Liver (tissue), 9 donors: ENCODE measurements around the gene TMEM82. TPM values are rescaled to one million over a fixed set of nuclear protein-coding genes. Genes with fewer than 3 reads are reported as not detected.

Experiments
- DNase-seq: peaks from one replicate; pipeline ENCODE4 v3.0.0-alpha.2; 2017; ENCODE audit warnings: low spot score
- H3K27ac ChIP-seq, 2 donors: one replicate each; pipeline ENCODE4 v1.7.0; 2013; ENCODE audit warnings: inconsistent platforms in 2 of 2, low read length in 2 of 2, control low read depth in 1 of 2, low read depth in 1 of 2, mild to moderate bottlenecking in 1 of 2
- H3K27me3 ChIP-seq, 4 donors: one replicate each; pipeline versions ENCODE4 v1.6.1 to v1.7.0; 2013; ENCODE audit warnings: low read length in 3 of 4, inconsistent platforms in 1 of 4, mild to moderate bottlenecking in 1 of 4, moderate library complexity in 1 of 4; ENCODE audit not compliant: control insufficient read depth in 4 of 4, insufficient read depth in 4 of 4
- H3K36me3 ChIP-seq, 4 donors: one replicate each; pipeline versions ENCODE4 v1.6.1 to v1.7.0; 2013; ENCODE audit warnings: low read length in 3 of 4, mild to moderate bottlenecking in 3 of 4, low read depth in 1 of 4, moderate library complexity in 1 of 4; ENCODE audit not compliant: control insufficient read depth in 4 of 4, insufficient read depth in 3 of 4
- H3K4me1 ChIP-seq, 4 donors: one replicate each; pipeline versions ENCODE4 v1.6.1 to v1.7.0; 2013; ENCODE audit warnings: low read length in 3 of 4, mild to moderate bottlenecking in 3 of 4, moderate library complexity in 1 of 4; ENCODE audit not compliant: control insufficient read depth in 4 of 4, insufficient read depth in 4 of 4
- H3K4me3 ChIP-seq, 3 donors: one replicate each; pipeline versions ENCODE4 v1.6.1 to v1.7.0; 2013; ENCODE audit warnings: low read length in 3 of 3, control low read depth in 1 of 3, low read depth in 1 of 3, mild to moderate bottlenecking in 1 of 3
- H3K9ac ChIP-seq, 2 donors: one replicate each; pipeline ENCODE4 v1.7.0; 2013; ENCODE audit warnings: low read length in 2 of 2, mild to moderate bottlenecking in 2 of 2, moderate library complexity in 2 of 2, control low read depth in 1 of 2, low read depth in 1 of 2
- H3K9me3 ChIP-seq, 4 donors: one replicate each; pipeline versions ENCODE4 v1.6.1 to v1.7.0; 2013; ENCODE audit warnings: low read length in 3 of 4; ENCODE audit not compliant: control insufficient read depth in 4 of 4
- ATF3 ChIP-seq: IDR thresholded peaks from 2 replicates; pipeline ENCODE4 v1.6.1; 2016; ENCODE audit warnings: antibody characterized with exemption
- CTCF ChIP-seq: fragments of 150-350 bp; IDR thresholded peaks from 2 replicates; pipeline ENCODE4 v1.5.1; 2017; ENCODE audit warnings: improper control_type of control experiment, low read depth, low read length; ENCODE audit not compliant: missing input control
- FOXA2 ChIP-seq: IDR thresholded peaks from 2 replicates; pipeline ENCODE4 v1.6.1; 2016; ENCODE audit warnings: antibody characterized with exemption
- HNF4A ChIP-seq, 2 donors: conservative IDR thresholded peaks; 2 replicates each; pipeline ENCODE4 v1.6.1; 2016; ENCODE audit warnings: antibody characterized with exemption in 2 of 2, mild to moderate bottlenecking in 2 of 2
- JUND ChIP-seq, 2 donors: IDR thresholded peaks; 2 replicates each; pipeline ENCODE4 v1.6.1; 2016; ENCODE audit warnings: antibody characterized with exemption in 2 of 2
- MAX ChIP-seq: IDR thresholded peaks from 2 replicates; pipeline ENCODE4 v1.6.1; 2016; ENCODE audit warnings: antibody characterized with exemption
- NR2F2 ChIP-seq: IDR thresholded peaks from 2 replicates; pipeline ENCODE4 v1.6.1; 2016; ENCODE audit warnings: antibody characterized with exemption
- RAD21 ChIP-seq, 2 donors: IDR thresholded peaks; 2 replicates each; pipeline ENCODE4 v1.6.1; 2016; ENCODE audit warnings: antibody characterized with exemption in 2 of 2, mild to moderate bottlenecking in 2 of 2
- SP1 ChIP-seq: IDR thresholded peaks from 2 replicates; pipeline ENCODE4 v1.6.1; 2018; ENCODE audit warnings: antibody characterized with exemption, mild to moderate bottlenecking
- WGBS: extraction: QIAGEN DNeasy Blood & Tissue Kit; methylation state at CpG from one replicate; pipeline ENCODE4 v1.1.7; 2013; 5-methylcytosine and 5-hydroxymethylcytosine counted together
- polyA plus RNA-seq, 2 donors: library from polyadenylated mRNA; stranded (reverse) in 1 of 2; unstranded in 1 of 2; fragments of 200-250 nt in 1 of 2; fragments of >200 nt in 1 of 2; fragmentation: Nextera tagmentation in 1 of 2; extraction: Ambion mirVana in 1 of 2; gene quantifications; one replicate each; pipeline versions ENCODE4 v1.2.1 to v1.2.3, GENCODE V29; 2013 to 2015
- total RNA-seq, 2 donors: library from RNA; depleted of rRNA; stranded (reverse); fragments of >200 nt; gene quantifications; one replicate each; pipeline ENCODE4 v1.2.3, GENCODE V29; 2014
- TF ChIP-seq, protein P1 (sequence below): IDR thresholded peaks from 2 replicates; pipeline ENCODE4 v1.6.1; 2016; ENCODE audit warnings: antibody characterized with exemption
- donor health status: healthy.
- donor health status: healthy.
- donor health status: healthy.
- donor health status: healthy.
- donor health status: healthy.

The TMEM82 gene
- total and polyA plus RNA-seq, 4 donors, result 5.6 to 26.3 (median 13.4) TPM

DNA sequence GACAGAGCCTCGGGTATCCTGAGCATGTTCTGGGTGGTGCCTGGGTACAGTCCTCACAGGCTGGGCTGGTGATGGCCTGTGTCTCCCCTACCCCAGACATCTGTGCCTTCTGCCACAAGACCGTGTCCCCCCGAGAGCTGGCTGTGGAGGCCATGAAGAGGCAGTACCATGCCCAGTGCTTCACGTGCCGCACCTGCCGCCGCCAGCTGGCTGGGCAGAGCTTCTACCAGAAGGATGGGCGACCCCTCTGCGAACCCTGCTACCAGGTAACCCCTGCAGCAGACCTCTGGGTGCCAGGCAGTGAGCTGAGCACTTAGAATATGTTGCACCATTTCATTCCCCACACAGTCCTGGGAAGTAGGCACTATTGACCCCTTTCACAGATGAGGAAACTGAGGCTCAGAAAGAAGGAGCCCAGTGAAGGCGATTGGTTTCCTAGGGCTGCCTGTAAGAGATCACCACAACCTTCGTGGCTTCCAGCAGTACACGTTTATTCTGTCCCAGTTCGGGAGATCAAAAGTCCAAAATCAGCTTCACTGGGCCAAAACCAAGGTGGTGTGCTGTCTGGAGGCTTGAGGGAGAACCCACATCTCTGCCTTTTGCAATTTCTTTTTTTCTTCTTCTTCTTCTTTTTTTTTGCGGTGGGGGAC lies 28.1 kb downstream of the TMEM82 start:
- no peak overlapping the region for H3K27ac ChIP-seq
- WGBS, result 87% methylated on average over 14 of the region's 14 CpGs
- H3K9me3 ChIP-seq, result no peaks in the 10 kb centered on the region
- DNase-seq, result no peak
- peaks cover 0 to 3% (median 0%) of the 10 kb centered on the region in 4 donors for H3K36me3 ChIP-seq
- H3K4me1 ChIP-seq, result peaks cover 0 to 4% (median 0%) of the 10 kb centered on the region in 4 donors
- H3K9ac ChIP-seq, result no peak overlapping the region
- no peaks in the 10 kb centered on the region for H3K27me3 ChIP-seq
- TF ChIP-seq HNF4A (conservative IDR thresholded peaks at IDR 0.05) (peak; percentile 17 to 20), CTCF (no peak)
- H3K4me3 ChIP-seq, result no peak overlapping the region

DNA sequence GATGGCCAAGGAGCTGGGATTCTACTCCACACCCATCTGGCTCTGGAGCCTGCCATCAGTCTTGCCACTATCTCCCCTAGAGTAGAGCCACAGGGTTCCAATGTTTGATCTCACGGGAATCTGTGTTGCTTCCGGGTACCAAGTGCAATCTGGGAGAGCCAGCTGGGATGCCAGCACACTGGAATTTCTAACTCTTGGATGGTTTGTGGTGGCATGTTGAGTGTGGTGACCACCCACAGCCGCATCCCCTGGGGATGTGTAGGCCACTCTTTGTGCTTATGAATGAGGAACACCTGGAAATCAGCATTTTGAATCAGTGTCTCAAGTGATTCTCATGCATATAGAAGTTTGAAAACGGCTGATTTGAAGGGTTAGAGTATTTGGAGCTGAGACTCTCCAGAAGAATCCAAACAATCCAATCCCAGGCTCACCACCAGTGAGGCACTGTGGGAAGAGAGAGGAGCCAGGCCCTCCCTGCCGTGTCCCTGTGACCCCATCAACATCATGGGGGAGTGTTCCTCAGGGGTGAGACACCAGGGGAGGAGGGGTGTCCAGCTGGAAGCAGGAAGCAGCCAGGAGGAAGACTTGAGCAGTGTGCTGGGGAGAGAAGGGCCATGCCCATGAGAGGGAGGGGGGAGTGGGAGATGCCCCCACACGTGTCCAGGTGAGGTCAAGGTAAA lies 29.7 kb downstream of the TMEM82 start:
- no peak for DNase-seq
- peaks cover 0 to 4% (median 0%) of the 10 kb centered on the region in 4 donors for H3K4me1 ChIP-seq
- no peak overlapping the region for H3K4me3 ChIP-seq
- no peaks in the 10 kb centered on the region for H3K9me3 ChIP-seq
- H3K9ac ChIP-seq, result no peak overlapping the region
- H3K36me3 ChIP-seq, result peaks cover 0 to 3% (median 0%) of the 10 kb centered on the region in 4 donors
- WGBS, result 83% methylated on average over 6 of the region's 6 CpGs
- no peaks in the 10 kb centered on the region for H3K27me3 ChIP-seq
- no peak overlapping the region for H3K27ac ChIP-seq
- no peak for TF ChIP-seq FOXA2
- no peak for TF ChIP-seq NR2F2
- TF ChIP-seq, protein P1, sequence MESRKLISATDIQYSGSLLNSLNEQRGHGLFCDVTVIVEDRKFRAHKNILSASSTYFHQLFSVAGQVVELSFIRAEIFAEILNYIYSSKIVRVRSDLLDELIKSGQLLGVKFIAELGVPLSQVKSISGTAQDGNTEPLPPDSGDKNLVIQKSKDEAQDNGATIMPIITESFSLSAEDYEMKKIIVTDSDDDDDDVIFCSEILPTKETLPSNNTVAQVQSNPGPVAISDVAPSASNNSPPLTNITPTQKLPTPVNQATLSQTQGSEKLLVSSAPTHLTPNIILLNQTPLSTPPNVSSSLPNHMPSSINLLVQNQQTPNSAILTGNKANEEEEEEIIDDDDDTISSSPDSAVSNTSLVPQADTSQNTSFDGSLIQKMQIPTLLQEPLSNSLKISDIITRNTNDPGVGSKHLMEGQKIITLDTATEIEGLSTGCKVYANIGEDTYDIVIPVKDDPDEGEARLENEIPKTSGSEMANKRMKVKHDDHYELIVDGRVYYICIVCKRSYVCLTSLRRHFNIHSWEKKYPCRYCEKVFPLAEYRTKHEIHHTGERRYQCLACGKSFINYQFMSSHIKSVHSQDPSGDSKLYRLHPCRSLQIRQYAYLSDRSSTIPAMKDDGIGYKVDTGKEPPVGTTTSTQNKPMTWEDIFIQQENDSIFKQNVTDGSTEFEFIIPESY, result no peak
- TF ChIP-seq JUND (IDR thresholded peaks at IDR 0.05), result no peak
- TF ChIP-seq ATF3, result no peak
- TF ChIP-seq RAD21 (IDR thresholded peaks at IDR 0.05), result no peak
- TF ChIP-seq MAX, result no peak
- no peak for TF ChIP-seq SP1

DNA sequence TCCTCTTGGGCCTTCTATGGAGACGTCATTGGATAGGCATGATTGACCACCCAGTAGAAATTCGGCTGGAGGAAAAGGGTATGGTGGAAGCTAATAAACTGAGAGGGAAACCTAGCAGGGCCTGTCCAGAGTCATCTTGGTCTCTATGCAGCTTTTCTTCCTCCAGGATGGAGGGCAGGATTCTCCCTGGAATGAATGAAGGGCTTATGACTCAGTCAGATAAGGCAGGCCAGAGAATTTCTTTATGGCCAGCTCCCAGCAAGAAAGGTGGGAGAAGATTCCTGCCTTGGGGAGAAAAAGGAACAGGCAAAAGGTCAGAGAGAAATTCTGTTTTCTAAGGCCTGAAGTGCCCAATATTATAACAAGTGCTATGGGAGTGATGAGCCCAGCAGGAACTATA lies 33.4 kb downstream of the TMEM82 start:
- Histone ChIP-seq H3K36me3 (peaks cover 0 to 3% (median 0%) of the 10 kb centered on the region in 4 donors), H3K27me3 (no peaks in the 10 kb centered on the region), H3K9ac (no peak overlapping the region), H3K4me3 (no peak overlapping the region), H3K9me3 (no peaks in the 10 kb centered on the region), H3K4me1 (peaks cover 5 to 17% (median 11%) of the 10 kb centered on the region in 4 donors), H3K27ac (no peak overlapping the region)
- TF ChIP-seq CTCF, result no peak
- DNase-seq, result no peak
- WGBS, result 92% methylated on average over 2 of the region's 2 CpGs
